ENCODE data around the gene ARFRP1.

- TF ChIP-seq CTCF (IDR thresholded peaks at IDR 0.05) (no peak), POLR2A (IDR thresholded peaks at IDR 0.05) (no peak)
Observed at GRCh38 chr20:63653974-63654668, 53.7 kb downstream of the ARFRP1 start.

Data from right lobe of liver (tissue), 4 donors.